NCI-H748 (cell line): ENCODE measurements around the gene FCMR.
"Not testable (repeated sequence)": the region's sequence is repeated elsewhere in the genome, so short reads cannot be mapped to it uniquely, and the experiment has no call there.

Source experiments
- DNase-seq: peaks from one replicate; lab custom pipeline; 2025; ENCODE audit not compliant: unreplicated experiment; lab: John Stamatoyannopoulos, UW

FCMR gene

DNA sequence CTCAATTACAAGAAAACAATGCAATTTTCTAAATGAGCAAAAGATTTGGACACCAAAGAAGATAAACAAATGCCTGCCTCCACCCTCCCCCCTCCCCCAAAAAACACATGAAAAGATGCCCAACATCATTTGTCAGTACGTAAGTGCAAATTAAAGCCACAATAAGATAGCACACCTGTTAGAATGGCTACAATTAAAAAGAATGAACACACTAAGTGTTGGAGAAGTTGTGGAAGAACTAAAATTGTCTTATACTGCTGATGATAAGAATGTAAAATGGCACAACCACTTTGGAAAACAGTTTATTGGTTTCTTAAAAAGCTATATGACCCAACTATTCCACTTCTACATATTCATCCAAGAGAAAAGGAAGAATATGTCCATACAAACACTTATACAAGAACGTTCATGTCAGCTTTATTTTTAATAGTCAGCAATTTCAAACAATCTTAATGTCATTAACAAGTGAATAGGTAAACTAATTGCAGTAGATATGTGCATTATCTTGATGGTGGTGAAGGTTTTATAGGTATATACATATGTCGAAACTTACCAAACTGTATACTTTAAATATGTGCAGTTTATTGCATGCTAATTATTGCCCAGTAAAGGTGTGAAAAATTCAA, 45.9 kb downstream of the FCMR start:
- no peak for DNase-seq

- DNase-seq = no peak
Measured at GRCh38 chr1:206873603-206874188, 48.0 kb downstream of the FCMR start.

DNA sequence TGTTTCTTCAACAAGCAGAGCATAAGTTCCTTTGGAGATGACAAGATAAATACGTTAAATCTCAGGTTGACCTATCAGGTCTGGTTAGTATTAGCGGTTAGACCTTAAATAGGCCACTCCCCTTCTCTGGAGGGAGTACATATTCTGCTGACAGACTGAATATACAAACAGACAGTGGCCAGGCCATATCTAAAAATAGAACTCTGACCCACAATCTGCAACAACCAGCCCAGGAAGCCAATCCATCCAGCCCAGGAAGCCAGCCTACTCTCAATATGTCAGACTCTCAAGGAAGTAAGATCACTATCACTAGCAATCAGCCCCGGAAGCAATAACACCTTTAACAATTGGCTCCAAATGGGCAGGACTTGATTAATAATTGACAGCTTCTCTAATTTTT, 49.6 kb downstream of the FCMR start:
- no peak for DNase-seq

GRCh38 chr1:206868264-206868663, 53.5 kb downstream of the FCMR start:
- DNase-seq = no peak

DNA sequence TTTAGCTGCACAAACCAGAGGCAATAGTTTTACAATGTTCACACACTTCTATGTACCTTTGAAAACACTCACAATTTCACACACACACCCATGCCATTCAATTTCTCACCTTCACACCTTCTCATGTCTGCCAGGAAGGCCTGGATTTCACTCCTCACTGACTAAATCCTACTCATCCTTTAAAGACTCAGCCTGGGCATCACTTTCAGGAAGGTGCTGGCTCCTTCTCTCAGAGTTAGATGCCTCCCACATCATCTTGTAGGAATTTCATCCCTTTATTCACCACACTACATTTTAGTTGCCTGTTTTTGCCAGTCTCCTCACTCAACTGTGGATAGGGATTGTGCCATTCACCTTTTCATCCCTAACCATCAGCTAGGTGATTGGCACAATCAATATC, 54.0 kb downstream of the FCMR start:
- no peak for DNase-seq

- no peak for DNase-seq
Measured at GRCh38 chr1:206867239-206867638, 54.5 kb downstream of the FCMR start.

- no peak for DNase-seq
Measured at GRCh38 chr1:206866062-206866461, 55.7 kb downstream of the FCMR start.

DNA sequence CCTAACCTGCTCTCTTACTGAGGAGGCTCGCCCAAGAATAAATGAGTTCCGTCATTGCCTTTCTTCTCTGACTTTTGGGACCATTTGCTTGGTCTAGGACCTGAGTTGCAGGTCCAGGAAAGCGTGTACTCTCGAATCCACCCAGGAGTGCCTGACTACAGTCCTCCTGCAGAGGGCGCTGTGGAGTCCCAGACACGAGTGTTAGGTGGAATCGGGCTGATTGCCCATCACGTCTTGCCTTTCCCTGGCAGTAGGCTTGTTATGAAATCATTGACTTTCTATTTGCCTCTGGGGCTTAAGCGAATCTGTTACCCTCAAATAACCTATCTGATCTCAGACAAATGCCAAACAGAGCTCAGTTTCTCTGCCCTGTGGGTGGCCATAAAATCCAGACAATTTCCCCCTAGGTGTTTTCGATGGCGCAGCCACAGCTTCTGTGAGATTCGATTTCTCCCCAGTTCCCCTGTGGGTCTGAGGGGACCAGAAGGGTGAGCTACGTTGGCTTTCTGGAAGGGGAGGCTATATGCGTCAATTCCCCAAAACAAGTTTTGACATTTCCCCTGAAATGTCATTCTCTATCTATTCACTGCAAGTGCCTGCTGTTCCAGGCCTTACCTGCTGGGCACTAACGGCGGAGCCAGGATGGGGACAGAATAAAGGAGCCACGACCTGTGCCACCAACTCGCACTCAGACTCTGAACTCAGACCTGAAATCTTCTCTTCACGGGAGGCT, 56.6 kb downstream of the FCMR start, which contains the start of gene IL20:
Gene IL20, plus strand, starts transcription at position 685 of the 733 bp plus-strand sequence. CDS start 230 bp downstream, outside the sequence.
- DNase-seq = peak; percentile 56

DNA sequence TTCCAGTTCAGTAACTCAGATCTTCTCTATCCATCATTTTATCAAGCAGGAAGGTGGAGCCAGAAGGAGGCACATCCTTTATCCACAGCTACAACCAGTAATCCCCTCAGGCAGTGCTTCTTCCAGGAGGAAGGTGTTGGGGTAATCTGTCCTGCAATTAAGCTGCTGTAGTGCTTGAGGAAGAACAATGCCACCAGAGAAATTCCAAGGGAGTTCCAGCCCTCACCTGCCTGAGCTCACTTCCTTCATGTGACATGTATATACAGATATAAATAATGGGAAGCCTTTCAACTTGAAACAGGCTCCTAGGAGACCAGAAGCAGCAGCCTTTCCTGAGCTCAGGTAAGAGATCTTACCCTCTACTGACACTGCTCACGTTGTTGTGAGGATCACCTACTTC, 58.5 kb downstream of the FCMR start:
- DNase-seq = no peak

DNA sequence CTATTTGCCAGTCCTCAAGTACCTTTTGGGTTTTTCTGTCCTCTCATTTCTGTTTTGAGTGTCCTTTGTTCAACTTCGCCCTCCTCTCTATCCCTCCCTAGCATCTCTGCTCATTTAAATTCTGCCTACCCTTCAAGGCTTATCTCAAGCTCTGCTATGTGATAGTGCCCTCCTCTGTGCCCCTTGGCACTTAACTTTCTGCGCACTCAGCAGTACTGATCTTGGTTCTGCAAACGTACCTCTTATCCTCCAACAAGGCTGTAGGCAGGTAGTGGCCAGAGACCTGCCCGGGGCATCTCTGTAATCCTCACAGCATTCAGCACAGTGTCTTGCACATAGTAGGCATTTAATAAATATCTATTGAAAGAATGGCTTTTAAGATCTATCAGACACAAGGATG, 61.6 kb downstream of the FCMR start:
- no peak for DNase-seq

DNA sequence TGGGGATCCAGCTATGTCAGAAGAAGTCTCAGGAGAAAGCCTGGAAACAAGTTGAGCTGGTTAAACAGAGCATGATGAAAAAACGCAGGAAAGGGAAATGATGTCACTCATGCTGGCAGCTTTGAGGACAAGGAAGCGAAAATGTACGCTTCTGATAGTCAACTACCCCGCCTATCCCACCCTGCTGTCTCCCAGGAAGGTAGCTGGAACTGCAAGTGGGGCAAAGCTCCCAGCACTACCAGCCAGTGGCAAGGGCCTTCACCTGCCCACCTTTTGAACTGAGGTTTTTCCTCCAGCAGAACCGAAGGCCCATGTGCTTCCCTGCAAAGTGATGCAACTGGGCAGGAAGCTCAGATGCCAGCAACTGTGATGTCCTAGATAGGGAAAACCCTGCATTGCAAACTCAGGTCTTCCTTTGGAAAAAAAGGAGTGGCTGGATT, 62.6 kb downstream of the FCMR start:
- DNase-seq = no peak

GRCh38 chr1:206856674-206857464, 64.9 kb downstream of the FCMR start:
- DNase-seq = no peak

DNA sequence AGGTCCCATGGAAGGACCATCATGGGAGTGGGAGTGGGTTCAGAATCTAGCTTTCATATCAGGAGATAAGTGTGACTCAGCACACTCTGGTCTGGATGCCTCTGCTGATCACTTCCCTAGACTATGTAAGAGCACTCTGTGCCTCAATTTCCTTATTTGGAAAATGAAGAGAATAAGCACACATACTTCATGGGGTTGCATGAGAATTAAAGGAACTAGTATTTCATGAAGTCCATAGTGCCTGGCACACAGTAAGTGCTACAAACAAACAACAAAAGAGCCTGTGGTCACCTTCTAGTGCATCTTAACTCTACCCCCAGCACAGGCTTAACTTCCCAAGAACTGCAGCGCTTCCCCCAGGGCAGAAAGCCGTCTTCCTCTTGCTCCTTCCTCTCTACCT, 65.9 kb downstream of the FCMR start:
- DNase-seq = no peak

GRCh38 chr1:206854401-206855129, 67.2 kb downstream of the FCMR start:
- DNase-seq = no peak

- DNase-seq = not testable (repeated sequence)
Measured at GRCh38 chr1:206853696-206854095, 68.0 kb downstream of the FCMR start.
